GM12873 (cell line): ENCODE results near the gene FUS.

Experiments used
- CTCF ChIP-seq: IDR thresholded peaks from 2 replicates; pipeline ENCODE4 v1.5.1; 2012; ENCODE audit warnings: low read depth, mild to moderate bottlenecking, moderate library complexity, low read length, control low read depth; ENCODE audit not compliant: insufficient read depth; ENCODE audit errors: missing control alignments

FUS gene

DNA sequence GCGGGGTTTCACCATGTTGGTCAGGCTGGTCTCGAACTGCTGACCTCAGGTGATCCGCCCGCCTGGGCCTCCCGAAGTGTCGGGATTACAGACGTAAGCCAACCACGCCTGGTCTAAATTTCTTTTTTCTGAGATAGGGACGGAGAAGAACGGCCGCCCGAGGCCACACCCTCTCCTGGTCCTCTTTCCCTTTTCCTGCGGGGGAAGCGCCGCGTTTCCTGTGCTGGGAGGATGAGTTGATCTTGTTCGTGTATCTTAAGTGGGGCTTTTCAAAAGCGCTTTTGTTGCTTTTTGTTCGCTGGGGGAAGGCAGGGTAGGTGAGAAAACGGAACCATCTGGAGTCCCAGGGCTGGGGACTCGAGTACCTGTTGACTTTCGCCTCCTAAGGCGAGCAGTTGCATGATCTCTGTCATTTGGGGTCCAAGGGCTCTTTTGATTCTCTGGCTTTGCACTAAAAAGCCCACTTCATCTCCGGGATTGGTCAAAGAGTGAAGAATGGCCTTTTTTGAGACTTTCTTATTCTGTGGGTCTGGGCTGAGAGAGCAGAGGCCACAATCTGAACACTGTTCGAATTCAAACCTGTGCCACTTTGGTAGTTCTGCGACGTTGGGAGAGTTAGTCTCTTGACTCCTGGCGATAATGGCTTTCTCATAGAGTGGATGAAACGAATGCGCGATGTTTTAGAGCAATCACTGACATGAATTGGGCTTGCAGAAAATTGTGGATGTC is 1.3 kb downstream of the FUS start:
- no peak for TF ChIP-seq CTCF

- no peak for TF ChIP-seq CTCF
Measured at GRCh38 chr16:31182391-31182790, 2.5 kb downstream of the FUS start.

DNA sequence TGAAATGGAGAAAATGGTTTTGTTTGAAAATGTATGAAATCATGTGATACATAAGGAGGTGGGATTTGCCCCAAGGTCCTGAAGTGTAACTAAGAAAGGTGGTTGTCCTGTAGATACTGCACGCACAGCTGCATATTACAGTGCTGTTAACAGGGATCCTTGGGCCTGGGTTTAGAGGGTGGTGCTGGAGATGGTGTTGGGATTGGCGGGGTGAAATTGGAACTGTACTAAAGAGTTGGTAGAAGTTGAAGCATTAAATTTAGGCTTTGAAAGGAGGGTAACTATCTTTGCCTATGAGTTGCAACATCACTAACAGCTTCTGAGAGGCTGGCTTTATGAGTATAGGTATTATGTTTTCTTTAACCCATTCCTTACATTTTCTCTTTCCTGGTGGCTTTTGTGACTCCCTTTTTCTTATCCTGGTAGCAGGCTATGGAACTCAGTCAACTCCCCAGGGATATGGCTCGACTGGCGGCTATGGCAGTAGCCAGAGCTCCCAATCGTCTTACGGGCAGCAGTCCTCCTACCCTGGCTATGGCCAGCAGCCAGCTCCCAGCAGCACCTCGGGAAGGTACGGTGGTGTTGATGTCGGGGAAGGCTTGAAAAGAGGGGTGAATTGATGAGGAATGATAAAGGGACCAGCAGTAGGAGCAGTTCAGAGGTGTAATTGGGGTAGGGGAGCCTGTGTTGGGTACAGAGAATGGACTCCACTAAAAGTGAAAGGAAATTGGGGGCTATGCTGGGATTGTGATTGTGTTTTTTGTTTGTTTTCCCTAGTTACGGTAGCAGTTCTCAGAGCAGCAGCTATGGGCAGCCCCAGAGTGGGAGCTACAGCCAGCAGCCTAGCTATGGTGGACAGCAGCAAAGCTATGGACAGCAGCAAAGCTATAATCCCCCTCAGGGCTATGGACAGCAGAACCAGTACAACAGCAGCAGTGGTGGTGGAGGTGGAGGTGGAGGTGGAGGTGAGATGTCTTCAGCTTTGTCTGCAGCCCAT is 3.8 kb downstream of the FUS start:
- no peak for TF ChIP-seq CTCF

GRCh38 chr16:31184888-31185287 is 4.9 kb downstream of the FUS start:
- TF ChIP-seq CTCF = no peak

DNA sequence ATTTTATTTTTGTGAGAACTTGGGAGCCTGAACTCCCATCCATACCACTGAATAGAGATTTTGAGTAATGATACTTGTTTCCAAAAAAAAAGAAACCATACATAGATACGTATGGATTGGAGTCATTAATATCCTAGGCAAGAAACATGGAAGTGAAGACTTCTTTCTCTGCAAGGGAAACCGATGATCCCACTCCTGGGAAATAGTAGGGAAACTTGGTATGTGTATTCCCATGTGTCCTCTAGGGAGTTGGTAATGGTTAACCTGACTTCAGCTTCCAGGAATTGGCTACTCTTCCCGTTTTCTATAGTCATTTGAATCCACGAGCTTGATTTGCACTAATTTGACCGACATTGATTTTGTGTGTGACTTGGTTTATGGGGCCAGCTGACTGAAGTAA is 5.4 kb downstream of the FUS start:
- no peak for TF ChIP-seq CTCF

GRCh38 chr16:31186176-31186575 is 6.2 kb downstream of the FUS start:
- TF ChIP-seq CTCF = no peak

GRCh38 chr16:31186930-31187807 is 7.2 kb downstream of the FUS start:
- no peak for TF ChIP-seq CTCF
